Globus pallidus (tissue), 1 donor: Measurements from ENCODE around the gene TDRD9.

Experiments
- DNase-seq: peaks from one replicate; pipeline ENCODE4 v3.0.0-alpha.2; 2015; ENCODE audit warnings: low spot score

The TDRD9 gene

DNA sequence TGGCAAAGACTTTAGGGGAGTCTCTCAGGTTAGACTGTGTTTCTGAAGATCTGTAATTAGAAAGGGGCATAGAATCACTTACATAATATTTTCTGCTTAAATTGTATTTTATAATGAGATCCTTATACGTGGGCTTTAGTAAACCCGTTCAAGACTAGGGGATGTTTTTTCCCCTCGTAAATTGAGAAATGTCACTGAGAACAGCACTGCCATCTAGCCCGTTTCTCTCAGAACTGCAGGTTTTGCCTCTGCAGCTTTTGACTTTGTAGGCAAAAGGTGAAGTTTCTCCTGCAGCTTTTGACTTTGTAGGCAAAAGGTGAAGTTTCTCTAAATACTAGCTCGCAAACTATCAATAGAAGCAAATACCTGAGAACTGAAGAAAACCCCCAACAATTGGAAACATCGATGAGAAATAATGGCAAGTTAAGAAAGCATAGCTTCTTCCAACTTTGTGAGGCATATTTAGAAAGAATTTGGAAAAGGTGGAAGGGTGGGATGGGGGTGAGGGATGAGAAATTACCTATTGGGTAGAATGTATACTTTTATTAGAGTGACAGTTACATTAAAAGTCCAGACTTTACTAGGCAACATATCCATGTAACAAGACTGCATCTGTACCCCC is 147.4 kb downstream of the TDRD9 start:
- DNase-seq: no peak

DNA sequence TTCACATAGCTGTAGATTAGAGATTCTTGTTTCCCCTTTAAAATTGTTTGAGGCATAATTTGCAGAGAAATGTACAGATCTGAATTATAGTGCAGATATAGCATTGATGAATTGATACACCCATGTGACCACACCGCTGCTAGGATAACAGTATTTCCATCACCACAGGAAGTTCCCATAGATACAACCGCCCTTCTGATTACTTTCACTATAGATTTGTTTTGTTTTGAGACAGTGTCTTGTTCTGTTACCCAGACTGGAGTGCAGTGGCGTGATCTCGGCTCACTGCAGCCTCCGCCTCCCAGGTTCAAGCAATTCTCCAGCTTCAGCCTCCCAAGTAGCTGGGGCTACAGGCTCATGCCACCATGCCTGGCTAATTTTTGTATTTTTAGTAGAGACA is 148.5 kb downstream of the TDRD9 start:
- DNase-seq: no peak

- peak; percentile 70 for DNase-seq
Measured at GRCh38 chr14:104078031-104078455, 149.8 kb downstream of the TDRD9 start.

- no peak for DNase-seq
Measured at GRCh38 chr14:104080376-104081260, 152.4 kb downstream of the TDRD9 start.

DNA sequence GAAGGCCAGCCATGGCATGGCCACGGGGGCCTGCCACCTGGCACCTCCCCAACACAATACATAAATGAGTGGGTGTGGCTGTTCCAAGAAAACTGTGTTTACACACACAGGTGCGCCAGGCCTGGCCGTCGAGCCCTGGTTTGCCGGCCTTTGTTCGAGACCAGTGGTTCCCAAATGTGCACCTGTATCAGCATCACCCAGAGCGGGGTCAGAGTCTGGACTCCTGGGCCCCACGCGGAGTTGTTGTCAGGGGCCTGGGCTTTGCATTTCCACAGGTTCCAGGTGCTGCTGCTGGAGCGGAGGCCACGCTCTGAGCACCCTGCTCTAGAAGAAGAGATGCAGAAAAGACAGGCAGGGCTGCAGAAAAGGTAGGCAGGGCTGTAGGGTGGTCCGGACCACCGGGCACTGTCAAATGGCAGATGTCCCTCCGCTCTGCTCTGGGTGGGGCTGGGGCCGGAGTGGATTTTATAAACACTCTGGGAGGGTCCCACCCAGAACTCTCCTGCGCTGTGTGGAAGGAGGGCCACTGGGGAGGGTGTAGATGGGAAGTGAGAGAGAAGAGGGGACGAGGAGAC is 153.1 kb downstream of the TDRD9 start:
- no peak for DNase-seq

DNA sequence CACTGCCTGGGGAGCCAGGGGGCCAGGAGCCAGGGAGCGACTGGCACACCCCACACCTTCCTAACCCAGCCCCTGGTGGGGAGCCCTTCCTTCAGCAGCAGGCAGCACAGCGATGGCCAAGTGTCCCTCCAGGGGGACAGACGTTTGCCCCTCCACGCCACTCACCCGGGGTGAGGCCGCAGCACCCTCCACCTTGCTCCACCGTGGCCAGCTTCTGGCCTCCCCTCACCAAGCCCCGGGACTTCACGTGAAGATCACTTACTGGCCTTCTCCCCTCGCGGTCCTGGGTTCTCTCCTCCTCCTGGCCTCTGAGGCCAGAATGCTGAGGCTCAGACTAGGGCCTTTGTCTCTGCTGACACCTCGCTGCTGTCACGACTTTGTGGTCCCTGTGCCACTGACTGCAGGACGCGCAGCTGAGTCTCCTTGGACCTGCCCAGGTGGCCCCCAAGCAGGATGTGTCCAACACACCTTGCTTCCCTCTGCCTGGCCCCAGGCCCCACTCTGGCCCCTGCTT is 153.8 kb downstream of the TDRD9 start:
- DNase-seq: no peak

GRCh38 chr14:104082807-104083206 is 154.6 kb downstream of the TDRD9 start:
- no peak for DNase-seq

DNA sequence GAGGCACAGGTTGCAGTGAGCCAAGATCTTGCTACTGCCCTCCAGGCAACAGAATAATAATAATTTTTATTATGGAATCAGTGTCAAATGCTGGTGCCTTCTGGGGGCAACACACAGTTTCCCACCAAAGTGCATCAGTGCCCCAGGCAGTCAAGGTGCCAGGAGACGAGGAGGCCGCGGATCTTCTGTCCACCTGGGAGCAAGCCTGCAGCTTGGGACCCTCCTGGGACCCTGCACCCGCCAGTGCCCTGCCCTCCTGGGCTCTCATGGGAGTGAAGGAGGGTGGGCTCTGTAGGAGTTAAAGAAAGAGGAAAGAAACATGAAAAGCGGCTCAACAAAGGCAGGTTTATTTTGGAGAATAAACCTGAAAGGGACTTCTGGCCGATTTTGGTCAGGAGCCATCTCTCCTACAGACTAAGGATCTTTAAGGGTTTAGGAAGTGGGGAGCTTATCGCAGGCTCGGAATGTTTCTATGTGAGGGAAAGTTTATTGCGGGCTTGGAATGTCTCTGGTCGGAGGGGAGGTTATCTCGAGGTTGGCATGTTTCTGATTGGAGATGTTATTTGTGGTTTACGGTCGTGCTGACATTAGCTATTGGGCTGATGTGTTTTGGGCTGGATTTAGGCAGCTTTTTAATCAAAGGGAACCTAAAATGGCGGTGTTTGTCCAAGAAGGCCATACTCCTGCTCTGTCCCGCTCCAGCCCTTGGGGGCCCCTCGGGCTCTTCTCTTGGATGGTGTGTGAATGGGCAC is 156.2 kb downstream of the TDRD9 start:
- DNase-seq: no peak

DNA sequence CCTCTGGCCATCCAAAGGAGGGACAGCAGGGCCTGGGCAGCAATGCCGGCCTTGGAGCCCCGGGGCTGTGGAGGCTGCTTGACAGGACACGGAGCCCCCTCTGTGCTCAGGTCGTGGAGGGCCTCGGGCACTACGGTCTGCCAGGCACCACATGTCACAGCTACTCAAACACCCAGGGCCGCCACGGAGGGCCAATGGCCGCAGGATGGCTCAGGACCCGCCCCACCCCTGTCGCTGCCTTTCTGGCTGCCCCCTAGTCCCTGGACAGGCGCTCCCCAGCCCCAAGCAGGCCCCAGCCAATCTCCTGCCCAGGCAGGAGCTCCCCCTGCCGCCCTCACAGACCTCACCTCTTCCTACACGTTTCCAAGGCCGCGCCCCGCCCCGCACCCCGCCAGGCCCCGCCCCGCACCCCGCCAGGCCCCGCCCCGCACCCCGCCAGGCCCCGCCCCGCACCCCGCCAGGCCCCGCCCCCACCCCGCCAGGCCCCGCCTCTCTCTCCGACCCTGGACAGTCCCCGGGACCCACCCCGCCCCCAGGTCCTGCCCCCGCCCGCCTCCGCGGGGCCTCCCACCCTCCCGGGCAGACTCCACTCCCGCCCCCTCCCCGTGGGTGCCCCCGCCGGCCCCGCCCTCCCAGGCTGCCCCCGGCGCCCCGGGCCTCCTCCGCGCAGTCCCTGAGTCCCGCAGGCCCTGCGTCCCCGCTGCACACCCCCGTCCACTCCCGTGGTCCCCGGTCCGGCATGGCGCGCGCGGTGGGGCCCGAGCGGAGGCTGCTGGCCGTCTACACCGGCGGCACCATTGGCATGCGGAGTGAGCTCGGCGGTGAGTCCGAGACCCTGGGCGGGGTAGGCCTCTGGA is 157.0 kb downstream of the TDRD9 start, which contains the start of gene ASPG:
ASPG (plus strand) TSS at position 669 of the 857 bp plus-strand sequence; CDS start at position 740, 71 bp downstream.
- DNase-seq: no peak

GRCh38 chr14:104085889-104086201 is 157.6 kb downstream of the TDRD9 start:
- no peak for DNase-seq

- no peak for DNase-seq
Measured at GRCh38 chr14:104086210-104086660, 158.0 kb downstream of the TDRD9 start.

DNA sequence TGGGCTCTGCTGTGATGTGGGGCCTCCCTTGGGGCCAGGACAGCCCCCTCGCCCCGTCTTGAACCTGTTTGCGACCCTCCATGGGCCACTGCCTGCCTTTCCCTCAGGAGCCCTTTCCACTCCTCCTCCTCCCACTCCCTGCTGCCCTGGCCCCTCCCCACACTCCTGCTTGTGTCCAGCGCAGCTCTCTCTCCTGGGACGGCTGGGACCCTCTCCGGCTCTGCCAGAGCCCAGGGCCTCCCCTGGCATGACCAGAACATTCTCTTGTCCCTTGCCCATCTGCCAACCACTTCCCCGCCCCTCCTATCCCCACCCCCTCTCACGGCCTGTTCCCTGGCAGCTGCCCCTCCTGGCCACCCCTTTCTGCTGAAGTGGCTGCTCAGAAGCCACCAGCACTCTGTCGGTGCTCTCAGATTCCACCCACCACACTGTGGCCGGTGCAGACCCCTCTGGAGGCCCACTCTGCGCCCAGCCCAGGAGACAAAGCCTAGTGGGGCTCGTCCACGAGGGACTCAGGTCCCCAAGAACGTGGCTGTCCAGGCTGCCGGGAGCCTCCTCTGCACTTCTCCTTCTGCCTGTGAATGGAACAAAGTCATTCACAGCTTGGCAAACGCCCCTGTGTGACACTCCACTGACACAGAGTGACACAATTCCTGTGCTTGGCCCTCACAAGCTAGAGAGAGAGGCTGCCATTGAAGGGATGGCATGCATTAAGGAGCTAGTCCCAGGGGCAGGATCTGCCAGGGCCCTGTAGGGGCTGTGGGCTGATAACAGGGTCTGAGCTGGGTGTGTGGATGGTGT is 158.6 kb downstream of the TDRD9 start:
- DNase-seq: peak; percentile 10

GRCh38 chr14:104087505-104087904 is 159.2 kb downstream of the TDRD9 start:
- DNase-seq: no peak

DNA sequence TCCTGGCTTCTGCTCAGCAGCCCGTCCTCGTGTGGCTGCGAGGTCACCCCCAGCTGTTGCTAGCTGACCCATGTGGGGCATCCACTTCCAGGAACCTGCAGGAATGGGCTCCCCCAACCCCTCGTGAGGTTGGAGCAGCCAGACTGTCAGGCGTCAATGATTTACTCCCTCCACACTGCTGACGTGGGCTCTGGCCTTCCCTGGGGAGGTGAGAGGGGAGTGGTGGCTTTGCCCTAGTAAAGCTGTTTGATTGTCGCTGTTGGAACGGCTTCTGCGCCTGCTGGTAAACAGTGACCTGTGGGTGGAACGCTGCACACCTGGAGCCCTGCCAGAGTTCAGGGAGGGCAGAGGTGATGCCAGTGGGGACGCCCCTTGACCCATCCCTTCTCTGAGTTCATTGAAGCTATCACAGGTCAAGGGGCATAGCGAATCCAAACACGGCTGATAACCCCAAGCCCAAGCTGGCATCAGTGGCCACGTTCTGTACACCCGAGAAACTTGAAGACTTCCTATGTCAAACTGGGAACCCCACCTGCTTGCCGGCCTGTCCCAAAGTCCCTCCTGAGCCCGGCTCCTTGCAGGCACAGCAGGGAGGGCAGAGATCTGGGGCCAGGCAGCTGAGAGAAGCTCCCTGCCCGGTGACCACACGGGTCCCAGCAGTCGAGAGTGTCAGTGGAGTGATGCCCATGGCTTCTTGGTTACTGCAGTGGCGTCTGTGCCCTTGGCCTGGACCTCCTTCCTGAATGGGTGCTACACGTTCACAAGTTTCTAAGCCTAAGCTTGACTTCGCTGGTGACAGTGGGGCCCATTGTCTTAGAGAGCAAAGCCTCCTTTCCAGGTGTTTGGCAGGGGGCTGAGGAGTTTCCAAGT is 160.0 kb downstream of the TDRD9 start:
- DNase-seq: no peak

DNA sequence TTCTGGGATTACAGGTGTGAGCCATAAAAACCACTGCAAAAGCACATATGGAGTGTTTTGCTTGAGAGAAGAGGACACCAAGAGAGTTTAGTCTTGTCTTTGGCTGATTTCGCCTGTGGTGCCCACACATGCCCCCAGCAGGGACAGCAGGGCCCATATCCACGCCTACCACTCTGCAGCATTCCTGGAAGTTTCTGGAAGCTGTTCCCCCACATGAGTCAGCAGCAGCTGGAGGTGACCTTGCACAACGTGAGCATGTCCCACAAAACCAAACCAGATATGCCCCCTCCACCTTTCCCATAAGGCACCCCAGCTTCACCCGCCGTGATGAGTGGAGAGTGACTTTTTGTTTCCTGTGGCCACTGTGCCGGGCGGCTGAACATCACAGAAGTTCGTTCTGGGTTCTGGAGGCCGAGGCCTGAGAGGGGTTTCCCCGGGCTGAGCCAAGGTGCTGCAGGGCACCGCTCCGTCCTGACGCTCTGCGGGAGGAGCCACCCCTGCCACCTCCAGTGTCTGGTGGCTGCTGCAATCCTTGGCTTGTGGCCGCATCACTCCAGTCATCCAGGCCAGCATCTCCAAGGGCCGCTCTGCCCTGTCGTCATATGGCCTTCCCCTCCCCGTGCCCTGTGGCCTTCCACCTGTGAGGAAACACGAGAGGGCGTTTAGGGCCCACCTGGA is 162.0 kb downstream of the TDRD9 start:
- no peak for DNase-seq

DNA sequence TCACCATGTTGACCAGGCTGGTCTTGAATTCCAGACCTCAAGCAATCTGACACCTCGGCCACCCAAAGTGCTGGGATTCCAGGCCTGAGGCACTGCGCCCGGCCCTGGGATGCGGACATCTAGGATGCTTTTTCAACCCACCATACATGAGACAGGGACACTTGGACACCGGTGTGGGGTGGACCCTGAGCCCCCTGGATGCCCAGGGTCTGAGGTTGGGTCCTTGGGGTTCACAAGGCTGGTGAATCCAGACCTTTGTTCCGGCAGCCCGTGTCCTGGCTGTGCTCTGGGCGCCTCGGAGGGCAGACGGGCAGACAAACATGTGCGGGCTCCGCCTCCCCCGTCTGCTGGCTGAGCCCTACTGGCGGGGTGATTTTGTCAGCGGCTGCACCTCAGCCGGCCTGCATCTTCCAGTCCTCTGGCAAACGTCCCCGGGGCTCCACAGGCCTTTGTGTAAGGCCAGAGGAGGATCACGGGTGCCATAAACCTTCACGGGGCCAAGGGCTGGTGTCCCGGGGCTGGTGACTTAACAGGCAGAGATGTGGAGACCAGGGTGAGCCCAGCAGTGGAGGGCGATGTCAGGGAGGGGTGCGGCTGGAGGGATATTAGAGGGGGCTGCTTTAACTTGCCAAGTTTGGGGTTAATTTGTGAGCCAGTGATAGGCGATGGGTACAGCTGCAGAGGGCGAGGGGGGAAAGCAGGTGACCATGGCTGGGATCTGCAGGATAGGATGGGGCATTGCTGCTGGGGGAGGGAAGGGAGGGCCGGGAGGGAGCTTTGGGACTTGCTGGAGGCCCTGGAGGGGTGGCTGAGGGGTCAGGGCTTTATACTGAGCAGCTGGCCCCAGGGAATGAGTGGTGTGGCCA is 163.0 kb downstream of the TDRD9 start:
- no peak for DNase-seq

- no peak for DNase-seq
Measured at GRCh38 chr14:104091927-104092771, 163.9 kb downstream of the TDRD9 start.
